AG09309 (cell line): ENCODE data around the gene RRP1B.
"Not testable (repeated sequence)": the region's sequence is repeated elsewhere in the genome, so short reads cannot be mapped to it uniquely, and the experiment has no call there.

Source experiments
- DNase-seq: peaks from one replicate; pipeline ENCODE4 v3.0.0-alpha.2; 2010; ENCODE audit warnings: low read depth
- H3K4me3 ChIP-seq: 2 replicates; pipeline ENCODE4 v1.5.1; 2011; ENCODE audit warnings: mild to moderate bottlenecking, low read depth, low read length, moderate library complexity; ENCODE audit not compliant: control insufficient read depth
- CTCF ChIP-seq: IDR thresholded peaks from 2 replicates; pipeline ENCODE4 v1.5.1; 2011; ENCODE audit warnings: mild to moderate bottlenecking, low read depth, low read length, inconsistent platforms; ENCODE audit not compliant: insufficient read depth, control insufficient read depth; ENCODE audit errors: missing control alignments

RRP1B gene

GRCh38 chr21:43667191-43667904, 8.0 kb downstream of the RRP1B start:
- no peak for TF ChIP-seq CTCF
- peak; percentile 70 for DNase-seq
- H3K4me3 ChIP-seq: no peak overlapping the region

- no peak for DNase-seq
- no peak overlapping the region for H3K4me3 ChIP-seq
- no peak for TF ChIP-seq CTCF
These were observed 10.7 kb downstream of the RRP1B start for GRCh38 chr21:43669828-43670605.

- no peak for TF ChIP-seq CTCF
These were observed 16.5 kb downstream of the RRP1B start for GRCh38 chr21:43675871-43676270.

GRCh38 chr21:43676391-43676790, 17.0 kb downstream of the RRP1B start:
- no peak overlapping the region for H3K4me3 ChIP-seq
- no peak for DNase-seq
- no peak for TF ChIP-seq CTCF

More at GRCh38 chr21:43675871-43676270, 16.5 kb downstream of the RRP1B start:
- DNase-seq: no peak
- no peak overlapping the region for H3K4me3 ChIP-seq

- DNase-seq: no peak
- H3K4me3 ChIP-seq: no peak overlapping the region
- no peak for TF ChIP-seq CTCF
These were observed 20.6 kb downstream of the RRP1B start for GRCh38 chr21:43679951-43680350.

GRCh38 chr21:43680421-43680820, 21.1 kb downstream of the RRP1B start:
- not testable (repeated sequence) for H3K4me3 ChIP-seq, DNase-seq

GRCh38 chr21:43681650-43682049, 22.3 kb downstream of the RRP1B start:
- no peak overlapping the region for H3K4me3 ChIP-seq
- no peak for DNase-seq
- no peak for TF ChIP-seq CTCF
